Activated CD8-positive, alpha-beta T cell treated with anti-CD3 and anti-CD28 coated beads for 36 hours (primary cell): Measurements from ENCODE around the gene RTN4RL1. TPM values are rescaled to one million over a fixed set of nuclear protein-coding genes. Genes with fewer than 3 reads are reported as not detected.

Experiments used
- ATAC-seq: fragments of 200-7000 bp; cut with Tn5 transposase; one replicate; pipeline ENCODE4 v1.10.0; 2021; ENCODE audit warnings: mild to moderate bottlenecking, moderate library complexity
- CTCF ChIA-PET: fragments of 350-600 bp; sonication (Branson Sonifier 250); formaldehyde crosslinking; loops from one replicate; lab custom pipeline; 2021; ENCODE audit warnings: antibody characterized with exemption; lab: Charles Lee
- POLR2A ChIA-PET: fragments of 350-600 bp; sonication (Branson Sonifier 250); formaldehyde crosslinking; loops from one replicate; lab custom pipeline; 2021; ENCODE audit warnings: antibody characterized with exemption; lab: Charles Lee
- DNase-seq: peaks from one replicate; pipeline ENCODE4 v3.0.0-alpha.2; 2020
- H3K27ac Mint-ChIP-seq: one replicate; pipeline ENCODE4 v1.8.0; 2021; ENCODE audit warnings: mild to moderate bottlenecking, mixed read lengths
- H3K27me3 Mint-ChIP-seq: one replicate; pipeline ENCODE4 v1.8.0; 2021; ENCODE audit warnings: mixed read lengths
- H3K36me3 Mint-ChIP-seq: one replicate; pipeline ENCODE4 v1.8.0; 2021; ENCODE audit warnings: low read depth, mixed read lengths
- H3K4me1 Mint-ChIP-seq: one replicate; pipeline ENCODE4 v1.8.0; 2021; ENCODE audit warnings: low read depth, mixed read lengths
- H3K4me3 Mint-ChIP-seq: one replicate; pipeline ENCODE4 v1.8.0; 2021; ENCODE audit warnings: mild to moderate bottlenecking, moderate library complexity, mixed read lengths
- H3K9me3 Mint-ChIP-seq: one replicate; pipeline ENCODE4 v1.8.0; 2021; ENCODE audit warnings: mixed read lengths
- intact Hi-C: fragments of 100-400 bp; cut with micrococcal nuclease; formaldehyde crosslinking; loops from one replicate; pipeline ENCODE4 v1.10.0; 2022
- total RNA-seq, 2 experiments: library from RNA; stranded (reverse); gene quantifications; one replicate each; pipeline ENCODE4 v1.2.3, GENCODE V29; 2021
- TF ChIP-seq, protein P1 (sequence below): fragments of 200-600 bp; IDR thresholded peaks from one replicate; pipeline ENCODE4 v1.8.0; 2022; ENCODE audit warnings: antibody characterized with exemption, mild to moderate bottlenecking

Gene RTN4RL1
- total RNA-seq, 2 experiments from 2014 or later, result 0.27 to 0.49 TPM

DNA sequence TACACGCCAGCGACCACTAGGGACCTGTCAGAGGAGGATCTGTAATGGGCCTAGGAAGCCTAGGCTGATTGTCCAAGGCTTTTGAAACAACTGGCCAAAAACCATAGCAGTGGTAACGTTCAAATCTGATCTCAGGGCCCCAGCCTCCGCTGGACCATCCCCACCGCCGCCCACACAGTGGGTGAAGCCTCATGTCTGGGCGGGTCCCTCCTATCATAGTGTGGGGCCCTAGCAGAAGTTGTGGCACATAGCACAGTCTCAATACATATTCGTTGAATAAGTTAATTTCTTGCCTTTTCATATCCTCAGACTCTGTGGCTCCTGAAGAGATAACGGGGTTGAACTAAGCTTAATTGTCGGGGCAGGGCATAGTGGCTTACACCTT lies 5.6 kb upstream of the RTN4RL1 start:
- Mint-ChIP-seq H3K9me3 (no peaks in the 10 kb centered on the region), H3K27ac (peak overlapping the region; percentile 83), H3K4me1 (peaks cover 27% of the 10 kb centered on the region), H3K27me3 (peaks cover 16% of the 10 kb centered on the region), H3K4me3 (peak overlapping the region; percentile 88), H3K36me3 (no peaks in the 10 kb centered on the region)
- ChIA-PET POLR2A (interaction anchor here (0.7 to 4.1 kb wide), 3 partner anchors 8 to 34 kb away, joined by 3 to 30 read pairs (median 3); partner anchors contain the start of gene OVCA2), CTCF (interaction anchor here (2.2 kb wide), 1 partner anchor 10 kb away, joined by 8 read pairs; the partner anchor contains the start of gene OVCA2)
- TF ChIP-seq, protein P1, sequence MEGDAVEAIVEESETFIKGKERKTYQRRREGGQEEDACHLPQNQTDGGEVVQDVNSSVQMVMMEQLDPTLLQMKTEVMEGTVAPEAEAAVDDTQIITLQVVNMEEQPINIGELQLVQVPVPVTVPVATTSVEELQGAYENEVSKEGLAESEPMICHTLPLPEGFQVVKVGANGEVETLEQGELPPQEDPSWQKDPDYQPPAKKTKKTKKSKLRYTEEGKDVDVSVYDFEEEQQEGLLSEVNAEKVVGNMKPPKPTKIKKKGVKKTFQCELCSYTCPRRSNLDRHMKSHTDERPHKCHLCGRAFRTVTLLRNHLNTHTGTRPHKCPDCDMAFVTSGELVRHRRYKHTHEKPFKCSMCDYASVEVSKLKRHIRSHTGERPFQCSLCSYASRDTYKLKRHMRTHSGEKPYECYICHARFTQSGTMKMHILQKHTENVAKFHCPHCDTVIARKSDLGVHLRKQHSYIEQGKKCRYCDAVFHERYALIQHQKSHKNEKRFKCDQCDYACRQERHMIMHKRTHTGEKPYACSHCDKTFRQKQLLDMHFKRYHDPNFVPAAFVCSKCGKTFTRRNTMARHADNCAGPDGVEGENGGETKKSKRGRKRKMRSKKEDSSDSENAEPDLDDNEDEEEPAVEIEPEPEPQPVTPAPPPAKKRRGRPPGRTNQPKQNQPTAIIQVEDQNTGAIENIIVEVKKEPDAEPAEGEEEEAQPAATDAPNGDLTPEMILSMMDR, result peak; percentile 65
- peak; percentile 15 for ATAC-seq
- no peak for DNase-seq
- intact Hi-C loops, result no loop called here

DNA sequence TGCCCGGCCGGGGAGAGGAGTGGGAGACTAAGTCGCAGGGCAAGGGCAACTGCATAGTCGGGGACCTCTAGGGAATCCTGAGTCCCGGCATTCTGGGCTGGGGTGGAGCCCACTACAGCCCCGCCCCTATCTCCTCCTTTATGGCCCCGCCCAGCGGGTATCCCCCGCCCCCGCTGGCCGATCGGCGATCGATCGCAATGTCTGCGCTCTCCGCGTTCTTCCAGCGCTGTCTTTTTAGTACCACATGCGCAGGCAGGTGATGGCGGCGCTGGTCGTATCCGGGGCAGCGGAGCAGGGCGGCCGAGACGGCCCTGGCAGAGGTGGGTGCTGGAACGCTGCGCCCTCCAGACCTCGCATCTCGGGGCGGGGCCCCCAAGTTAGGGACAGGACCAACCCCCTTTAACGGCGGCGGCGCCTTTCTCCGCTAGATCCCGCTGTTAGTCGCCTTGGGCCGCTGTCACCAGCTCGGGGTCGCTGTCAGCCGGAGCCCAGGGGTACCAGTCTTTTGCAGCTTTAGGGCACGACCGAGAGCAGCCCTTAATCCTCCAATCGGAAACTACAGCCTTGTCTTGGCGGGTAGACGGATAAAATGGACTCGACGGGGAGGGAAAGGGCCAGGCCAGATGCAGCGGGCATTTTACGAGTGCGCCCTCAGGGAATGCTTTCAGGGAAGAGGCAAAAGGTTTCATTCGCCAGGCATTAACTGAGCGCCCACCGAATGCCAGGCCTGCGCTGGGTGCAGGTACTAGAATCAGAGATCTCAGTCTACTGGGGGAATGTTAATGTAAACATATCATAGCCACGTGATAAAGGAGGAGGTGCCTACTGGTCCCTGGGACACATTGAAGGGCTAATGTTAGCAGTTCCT lies 5.0 kb upstream of the RTN4RL1 start, which contains the start of gene DPH1:
TSS of gene DPH1 (plus strand) at position 243 of the 868 bp plus-strand sequence. CDS start at position 260, 17 bp downstream.
- Mint-ChIP-seq H3K27ac (peak within 1 kb of the TSS; percentile 83), H3K36me3 (no peaks in the 10 kb centered on the region), H3K4me3 (peak within 1 kb of the TSS; percentile 88), H3K4me1 (peaks cover 27% of the 10 kb centered on the region), H3K27me3 (peaks cover 20% of the 10 kb centered on the region), H3K9me3 (no peaks in the 10 kb centered on the region)
- intact Hi-C loops, result loop anchor here (5.0 kb wide), 1 partner anchor 123 kb away; no protein-coding TSS in a partner anchor
- DNase-seq (peak; percentile 91), ATAC-seq (peak; percentile 89)
- POLR2A ChIA-PET, result interaction anchor here (0.7 to 4.1 kb wide), 3 partner anchors 9 to 34 kb away, joined by 3 to 30 read pairs (median 3); partner anchors contain the start of gene OVCA2
- CTCF ChIA-PET, result interaction anchor here (2.2 to 2.4 kb wide), 2 partner anchors 11 to 25 kb away, joined by 7 to 8 read pairs; partner anchors contain the start of genes HIC1 and OVCA2
- TF ChIP-seq, protein P1, result no peak

DNA sequence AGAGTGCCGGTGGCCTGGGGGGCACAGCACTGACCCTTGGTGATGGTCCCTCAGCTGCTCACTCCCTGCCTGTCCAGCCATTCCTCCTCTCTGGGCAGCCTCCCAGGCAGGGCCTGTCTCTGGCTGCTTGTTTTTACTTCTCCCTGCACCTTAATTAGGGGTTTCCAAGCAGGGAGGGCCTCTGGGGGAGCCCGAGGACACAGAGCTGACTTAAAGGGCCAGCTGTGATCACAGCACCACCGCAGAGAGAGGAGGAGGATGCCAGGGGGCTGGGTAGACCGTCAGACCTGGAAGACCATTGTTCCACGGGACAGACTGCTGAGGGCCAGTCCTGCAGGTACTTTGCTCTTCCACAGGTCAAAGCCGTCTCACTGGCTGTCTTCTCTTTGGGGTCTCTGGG lies 3.6 kb upstream of the RTN4RL1 start:
- ATAC-seq (no peak), DNase-seq (no peak)
- TF ChIP-seq, protein P1, result no peak
- POLR2A ChIA-PET, result interaction anchor here (0.6 to 4.1 kb wide), 2 partner anchors 12 to 267 kb away, joined by 3 to 30 read pairs; partner anchors contain the start of gene OVCA2
- Mint-ChIP-seq H3K36me3 (no peaks in the 10 kb centered on the region), H3K4me3 (no peak overlapping the region), H3K27me3 (peaks cover 22% of the 10 kb centered on the region), H3K4me1 (peaks cover 28% of the 10 kb centered on the region), H3K9me3 (no peaks in the 10 kb centered on the region), H3K27ac (no peak overlapping the region)
- intact Hi-C loops, result loop anchor here (5.0 kb wide), 1 partner anchor 121 kb away; no protein-coding TSS in a partner anchor
- CTCF ChIA-PET, result interaction anchor here (0.5 to 2.4 kb wide), 3 partner anchors 26 to 220 kb away, joined by 3 to 7 read pairs (median 3); partner anchors contain the start of gene HIC1

DNA sequence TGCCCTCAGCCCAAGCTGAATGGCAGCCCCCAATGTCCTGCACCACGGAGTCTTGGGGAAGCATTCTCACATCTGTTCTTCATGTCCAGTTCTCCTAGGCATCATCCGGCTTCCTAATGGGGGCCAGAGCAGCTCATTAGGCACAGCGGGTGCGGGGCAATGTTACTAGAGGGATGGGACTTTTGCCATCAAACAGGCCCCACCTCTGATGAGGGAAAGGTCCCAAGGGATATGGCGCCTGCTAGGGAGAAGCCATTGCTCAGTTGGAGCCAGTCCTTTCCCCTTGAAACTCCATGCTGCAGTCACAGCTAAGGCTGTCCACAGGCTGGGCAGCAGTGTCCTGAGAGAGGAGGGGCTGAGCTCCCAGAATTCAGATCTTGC lies 3.1 kb upstream of the RTN4RL1 start:
- H3K4me1 Mint-ChIP-seq, result peaks cover 28% of the 10 kb centered on the region
- no peaks in the 10 kb centered on the region for H3K9me3 Mint-ChIP-seq
- POLR2A ChIA-PET, result no interaction called here
- intact Hi-C loops, result loop anchor here (5.0 kb wide), 1 partner anchor 121 kb away; no protein-coding TSS in a partner anchor
- H3K27me3 Mint-ChIP-seq, result peaks cover 25% of the 10 kb centered on the region
- CTCF ChIA-PET, result interaction anchor here (0.5 to 2.4 kb wide), 3 partner anchors 27 to 220 kb away, joined by 3 to 7 read pairs (median 3); partner anchors contain the start of gene HIC1
- no peaks in the 10 kb centered on the region for H3K36me3 Mint-ChIP-seq
- TF ChIP-seq, protein P1, result no peak
- ATAC-seq (no peak), DNase-seq (no peak)
- H3K27ac Mint-ChIP-seq, result no peak overlapping the region
- no peak overlapping the region for H3K4me3 Mint-ChIP-seq
